Endothelial cell of umbilical vein (primary cell): ENCODE data around the gene PPBP.

Experiments used
- EZH2 ChIP-seq: IDR thresholded peaks from 2 replicates; pipeline ENCODE4 v1.6.1; 2012; ENCODE audit warnings: borderline replicate concordance, low read depth, mild to moderate bottlenecking, moderate library complexity, low read length, inconsistent platforms; ENCODE audit not compliant: severe bottlenecking
- FOS ChIP-seq: IDR thresholded peaks from 2 replicates; pipeline ENCODE4 v1.6.1; 2011; ENCODE audit warnings: mild to moderate bottlenecking, low read length, moderate library complexity, borderline replicate concordance; ENCODE audit not compliant: insufficient read depth
- GATA2 ChIP-seq: IDR thresholded peaks from 2 replicates; pipeline ENCODE4 v1.7.0; 2011; ENCODE audit warnings: low read depth, mild to moderate bottlenecking, moderate library complexity, mixed read lengths, low read length; ENCODE audit not compliant: insufficient read length, insufficient read depth
- JUN ChIP-seq: IDR thresholded peaks from 2 replicates; pipeline ENCODE4 v1.6.1; 2011; ENCODE audit warnings: borderline replicate concordance, low read depth; ENCODE audit not compliant: insufficient read length, insufficient read depth
- MYC ChIP-seq: IDR thresholded peaks from one replicate; pipeline ENCODE4 v1.6.1; 2011; ENCODE audit warnings: mild to moderate bottlenecking, low read depth, low read length
- POLR2A ChIP-seq: IDR thresholded peaks from 2 replicates; pipeline ENCODE4 v1.6.1; 2012; ENCODE audit warnings: low read depth, mild to moderate bottlenecking, control low read depth, low read length
- POLR2AphosphoS5 ChIP-seq: IDR thresholded peaks from 2 replicates; pipeline ENCODE4 v1.6.1; 2012; ENCODE audit warnings: low read depth, mild to moderate bottlenecking, control low read depth, low read length, moderate library complexity; ENCODE audit not compliant: insufficient read depth
- TF ChIP-seq, protein P1 (sequence below), 2 donors: IDR thresholded peaks; 1 replicate in 1 of 2; 2 replicates in 1 of 2; pipeline ENCODE4 v1.5.1; 2011; ENCODE audit warnings: low read length in 2 of 2, mild to moderate bottlenecking in 2 of 2, moderate library complexity in 2 of 2, control low read depth in 1 of 2, inconsistent platforms in 1 of 2, low read depth in 1 of 2; ENCODE audit not compliant: insufficient read depth in 1 of 2; ENCODE audit errors: extremely low read depth in 1 of 2
- TF ChIP-seq, protein P2 (sequence below): IDR thresholded peaks from 2 replicates; pipeline ENCODE4 v1.6.1; 2011; ENCODE audit not compliant: insufficient read depth, insufficient read length

DNA sequence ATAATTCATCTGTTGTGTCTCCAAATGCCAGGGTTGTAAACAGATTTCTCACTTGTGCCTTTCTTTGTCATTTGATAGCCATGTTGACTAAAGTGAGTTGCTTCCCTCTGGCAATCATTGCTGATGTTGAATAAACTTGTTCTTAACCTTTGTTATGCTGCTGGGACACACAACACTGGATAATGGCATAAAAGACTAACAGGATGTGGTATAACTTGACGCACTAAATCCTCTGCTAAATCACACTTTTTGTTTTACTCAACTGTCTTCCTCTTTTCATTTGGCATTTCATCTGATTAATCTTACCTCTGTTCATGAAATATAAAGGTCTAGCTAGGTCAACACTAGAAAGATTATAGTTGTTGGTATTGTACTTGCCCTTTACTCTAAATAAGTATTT, 28.1 kb upstream of the PPBP start:
- TF ChIP-seq, protein P1, sequence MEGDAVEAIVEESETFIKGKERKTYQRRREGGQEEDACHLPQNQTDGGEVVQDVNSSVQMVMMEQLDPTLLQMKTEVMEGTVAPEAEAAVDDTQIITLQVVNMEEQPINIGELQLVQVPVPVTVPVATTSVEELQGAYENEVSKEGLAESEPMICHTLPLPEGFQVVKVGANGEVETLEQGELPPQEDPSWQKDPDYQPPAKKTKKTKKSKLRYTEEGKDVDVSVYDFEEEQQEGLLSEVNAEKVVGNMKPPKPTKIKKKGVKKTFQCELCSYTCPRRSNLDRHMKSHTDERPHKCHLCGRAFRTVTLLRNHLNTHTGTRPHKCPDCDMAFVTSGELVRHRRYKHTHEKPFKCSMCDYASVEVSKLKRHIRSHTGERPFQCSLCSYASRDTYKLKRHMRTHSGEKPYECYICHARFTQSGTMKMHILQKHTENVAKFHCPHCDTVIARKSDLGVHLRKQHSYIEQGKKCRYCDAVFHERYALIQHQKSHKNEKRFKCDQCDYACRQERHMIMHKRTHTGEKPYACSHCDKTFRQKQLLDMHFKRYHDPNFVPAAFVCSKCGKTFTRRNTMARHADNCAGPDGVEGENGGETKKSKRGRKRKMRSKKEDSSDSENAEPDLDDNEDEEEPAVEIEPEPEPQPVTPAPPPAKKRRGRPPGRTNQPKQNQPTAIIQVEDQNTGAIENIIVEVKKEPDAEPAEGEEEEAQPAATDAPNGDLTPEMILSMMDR (IDR thresholded peaks at IDR 0.05; ENCODE audit: extremely low read depth in 1 of 2, insufficient read depth in 1 of 2, low read depth in 1 of 2, low read length in 2 of 2) = no peak
- no peak for TF ChIP-seq EZH2
- TF ChIP-seq POLR2A = no peak
- TF ChIP-seq JUN = no peak
- TF ChIP-seq, protein P2, sequence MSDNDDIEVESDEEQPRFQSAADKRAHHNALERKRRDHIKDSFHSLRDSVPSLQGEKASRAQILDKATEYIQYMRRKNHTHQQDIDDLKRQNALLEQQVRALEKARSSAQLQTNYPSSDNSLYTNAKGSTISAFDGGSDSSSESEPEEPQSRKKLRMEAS = no peak
- no peak for TF ChIP-seq POLR2AphosphoS5
- TF ChIP-seq MYC = no peak
- TF ChIP-seq FOS = no peak
- TF ChIP-seq GATA2 = no peak
